Activated naive CD4-positive, alpha-beta T cell treated with anti-CD3 and anti-CD28 coated beads, Interleukin-2, amount 10 ng/mL, durations not matched to agents 7 days and 5 days (primary cell): ENCODE data around the gene CCT2.

Source experiments
- CTCF ChIA-PET: fragments of 350-600 bp; sonication (Branson Sonifier 250); formaldehyde crosslinking; loops from one replicate; lab custom pipeline; 2021; ENCODE audit warnings: antibody characterized with exemption; lab: Charles Lee
- DNase-seq: peaks from one replicate; pipeline ENCODE4 v3.0.0-alpha.2; 2020
- H3K27ac Mint-ChIP-seq: one replicate; pipeline ENCODE4 v1.8.0; 2021; ENCODE audit warnings: mild to moderate bottlenecking, moderate library complexity, mixed read lengths
- H3K27me3 Mint-ChIP-seq: one replicate; pipeline ENCODE4 v1.8.0; 2021; ENCODE audit warnings: mild to moderate bottlenecking, mixed read lengths
- H3K36me3 Mint-ChIP-seq: one replicate; pipeline ENCODE4 v1.8.0; 2021; ENCODE audit warnings: mixed read lengths
- H3K4me1 Mint-ChIP-seq: one replicate; pipeline ENCODE4 v1.8.0; 2021; ENCODE audit warnings: mixed read lengths
- H3K4me3 Mint-ChIP-seq: one replicate; pipeline ENCODE4 v1.8.0; 2021; ENCODE audit warnings: mild to moderate bottlenecking, moderate library complexity, mixed read lengths
- H3K9me3 Mint-ChIP-seq: one replicate; pipeline ENCODE4 v1.8.0; 2021; ENCODE audit warnings: mixed read lengths

The CCT2 gene

DNA sequence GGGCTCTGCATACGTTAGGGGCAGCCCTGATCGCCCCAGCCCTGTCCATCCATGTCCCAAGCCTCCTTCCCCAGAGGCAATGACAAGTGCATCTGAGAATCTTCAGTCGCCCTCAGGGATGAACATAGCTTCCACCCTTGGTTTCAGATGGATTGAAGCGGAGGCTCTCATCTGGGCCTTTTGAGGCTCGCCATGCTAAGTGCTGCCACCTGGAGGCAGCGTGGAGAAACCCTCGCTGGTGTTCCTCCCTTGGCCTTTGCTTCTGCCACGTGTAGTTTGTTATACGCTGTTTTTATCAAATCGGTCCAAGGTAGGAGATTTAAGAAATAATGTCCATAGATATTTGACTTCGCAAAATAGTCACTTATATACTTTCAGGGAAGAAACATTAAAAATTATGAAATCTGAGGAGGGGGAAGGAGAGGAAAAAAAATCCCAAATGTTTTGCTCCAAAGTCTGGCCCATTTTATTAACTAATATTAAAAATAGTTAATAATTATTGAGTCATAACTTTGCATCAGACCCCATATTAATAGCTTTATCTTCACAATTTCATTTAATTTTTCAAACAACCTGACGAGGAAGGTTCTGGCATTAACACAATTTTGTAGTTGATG, 54.2 kb downstream of the CCT2 start:
- Mint-ChIP-seq H3K27ac (no peak overlapping the region), H3K27me3 (peaks cover 3% of the 10 kb centered on the region), H3K36me3 (no peaks in the 10 kb centered on the region), H3K4me1 (no peaks in the 10 kb centered on the region), H3K9me3 (no peaks in the 10 kb centered on the region), H3K4me3 (no peak overlapping the region)
- DNase-seq: peak; percentile 70
- CTCF ChIA-PET: interaction anchor here (0.5 to 3.8 kb wide), 16 partner anchors 8 to 483 kb away, joined by 3 to 25 read pairs (median 3); no protein-coding TSS in a partner anchor

DNA sequence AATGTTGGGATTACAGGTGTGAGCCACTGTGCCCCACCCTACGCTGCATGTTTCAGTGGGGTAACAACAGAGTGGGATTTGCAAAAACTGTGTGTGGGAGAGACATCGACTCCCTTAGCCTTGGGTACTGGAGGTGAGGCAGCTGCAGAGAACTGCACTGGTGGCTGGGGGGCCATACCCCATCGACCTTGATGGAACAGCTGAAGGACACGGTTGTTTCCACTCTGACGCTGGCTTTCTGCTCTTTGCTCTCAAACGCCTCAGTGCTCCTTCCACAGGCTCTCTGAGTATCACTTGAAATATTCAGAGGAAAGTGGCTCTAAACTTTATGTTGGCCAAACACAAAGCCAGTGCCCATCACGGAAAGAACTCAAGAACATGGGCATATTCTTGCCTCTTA, 56.3 kb downstream of the CCT2 start:
- Mint-ChIP-seq H3K27me3 (peaks cover 3% of the 10 kb centered on the region), H3K27ac (no peak overlapping the region), H3K4me3 (no peak overlapping the region), H3K36me3 (no peaks in the 10 kb centered on the region), H3K9me3 (no peaks in the 10 kb centered on the region), H3K4me1 (no peaks in the 10 kb centered on the region)
- CTCF ChIA-PET: interaction anchor here (3.8 kb wide), 1 partner anchor 284 kb away, joined by 25 read pairs; no protein-coding TSS in a partner anchor
- DNase-seq: no peak

DNA sequence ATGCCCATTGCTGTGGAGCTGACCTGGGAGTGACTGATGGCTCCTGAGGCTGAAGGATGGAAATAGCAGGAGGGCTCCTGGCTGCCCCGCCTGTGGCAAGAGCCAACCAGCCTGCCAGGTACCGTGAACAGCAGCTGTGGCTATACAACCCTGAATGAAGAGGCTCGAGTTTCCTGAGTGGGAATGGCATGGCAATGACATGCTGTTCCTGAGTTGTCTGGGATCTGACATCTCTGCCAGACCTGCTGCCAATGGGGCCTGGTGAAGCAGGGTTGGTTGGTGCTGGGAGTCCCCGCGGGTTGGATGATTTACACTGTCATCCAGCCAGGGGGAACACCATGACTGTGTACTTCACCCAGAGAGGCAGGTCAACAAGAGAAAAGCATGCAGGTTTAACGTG, 57.3 kb downstream of the CCT2 start:
- no peak for DNase-seq
- CTCF ChIA-PET: no interaction called here
- peaks cover 3% of the 10 kb centered on the region for H3K27me3 Mint-ChIP-seq
- H3K36me3 Mint-ChIP-seq: no peaks in the 10 kb centered on the region
- H3K9me3 Mint-ChIP-seq: no peaks in the 10 kb centered on the region
- no peak overlapping the region for H3K27ac Mint-ChIP-seq
- H3K4me3 Mint-ChIP-seq: no peak overlapping the region
- no peaks in the 10 kb centered on the region for H3K4me1 Mint-ChIP-seq

DNA sequence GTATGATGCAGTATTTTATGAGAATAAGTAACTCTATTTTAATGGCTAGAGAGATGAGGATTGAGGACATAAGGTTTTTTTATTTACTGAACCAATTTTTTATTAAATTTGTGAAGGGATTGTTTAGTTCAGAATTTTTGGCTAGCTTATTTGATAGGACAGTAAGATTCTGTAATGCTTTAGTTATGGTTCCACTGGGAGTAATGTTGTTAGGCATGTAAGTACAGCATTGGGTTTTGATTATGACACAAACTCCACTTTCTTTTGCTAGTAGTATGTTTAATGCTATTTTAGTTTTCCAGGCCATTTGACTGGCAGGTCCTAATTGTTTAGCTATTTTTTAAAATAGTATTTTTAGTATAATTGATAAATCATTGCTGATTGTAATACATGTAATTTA, 59.3 kb downstream of the CCT2 start:
- Mint-ChIP-seq H3K27ac (no peak overlapping the region), H3K4me3 (no peak overlapping the region), H3K9me3 (no peaks in the 10 kb centered on the region), H3K27me3 (peaks cover 10% of the 10 kb centered on the region), H3K4me1 (no peaks in the 10 kb centered on the region), H3K36me3 (no peaks in the 10 kb centered on the region)
- CTCF ChIA-PET: no interaction called here
- no peak for DNase-seq

DNA sequence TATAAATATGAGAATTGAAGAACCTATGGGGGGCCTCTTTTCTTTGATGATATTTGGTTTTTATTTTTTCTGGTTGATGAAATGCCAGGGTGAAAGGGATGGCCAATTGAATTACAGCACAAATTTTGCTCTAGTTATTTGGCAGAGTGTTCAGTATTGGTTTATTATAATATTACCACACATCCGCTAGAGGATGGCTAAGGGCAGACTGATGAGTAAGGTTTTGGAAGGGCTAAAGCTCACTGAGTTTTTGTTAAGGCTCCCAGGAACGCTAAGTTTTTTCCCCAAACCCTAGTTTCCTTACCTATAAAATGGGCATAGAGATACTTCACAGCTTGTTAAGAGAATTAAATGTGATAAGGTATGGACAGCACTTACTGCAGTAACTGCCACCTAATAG, 59.8 kb downstream of the CCT2 start:
- CTCF ChIA-PET: no interaction called here
- Mint-ChIP-seq H3K36me3 (no peaks in the 10 kb centered on the region), H3K27ac (no peak overlapping the region), H3K27me3 (peaks cover 11% of the 10 kb centered on the region), H3K4me3 (no peak overlapping the region), H3K9me3 (no peaks in the 10 kb centered on the region), H3K4me1 (no peaks in the 10 kb centered on the region)
- DNase-seq: no peak

DNA sequence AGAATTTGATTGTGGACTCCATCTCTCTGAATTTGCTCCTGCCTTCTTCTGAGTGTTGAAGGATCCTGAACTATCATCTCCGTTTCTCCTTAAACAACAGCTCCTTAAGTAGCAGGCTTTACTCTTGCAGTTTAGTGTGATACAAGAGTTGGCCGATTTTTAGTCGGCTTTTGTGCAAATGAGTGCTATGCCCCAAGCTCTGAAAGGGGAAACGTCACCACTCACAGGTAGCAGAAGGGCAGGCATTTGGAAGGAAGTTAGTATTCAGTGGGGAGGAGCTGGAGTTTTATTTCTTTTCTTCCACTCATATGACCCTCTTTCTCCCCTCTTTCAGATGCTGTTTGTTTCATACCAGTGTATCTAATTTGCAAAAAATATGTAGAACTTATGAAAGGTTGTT, 61.9 kb downstream of the CCT2 start:
- Mint-ChIP-seq H3K27ac (no peak overlapping the region), H3K36me3 (no peaks in the 10 kb centered on the region), H3K4me1 (no peaks in the 10 kb centered on the region), H3K27me3 (peaks cover 16% of the 10 kb centered on the region), H3K4me3 (no peak overlapping the region), H3K9me3 (no peaks in the 10 kb centered on the region)
- no peak for DNase-seq
- CTCF ChIA-PET: no interaction called here

DNA sequence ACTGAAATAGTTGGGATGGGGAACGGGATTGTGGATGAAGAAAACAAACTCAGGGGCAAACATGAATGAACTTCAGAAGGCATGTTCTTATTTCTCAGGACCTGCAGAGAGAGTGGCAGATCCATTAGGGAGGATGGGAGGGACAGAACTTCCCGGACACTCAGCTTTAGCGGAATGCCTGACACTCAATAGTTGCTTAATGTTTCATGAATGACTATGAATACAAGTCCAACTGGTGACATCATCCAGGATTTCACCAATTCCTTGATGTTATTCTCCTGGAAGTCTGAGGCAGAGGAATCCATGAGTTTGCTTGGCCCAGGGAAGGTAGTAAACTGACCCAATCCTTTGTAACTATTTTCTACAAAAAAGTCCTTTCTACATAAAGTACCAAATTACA, 63.2 kb downstream of the CCT2 start:
- peaks cover 16% of the 10 kb centered on the region for H3K27me3 Mint-ChIP-seq
- no peaks in the 10 kb centered on the region for H3K4me1 Mint-ChIP-seq
- H3K27ac Mint-ChIP-seq: no peak overlapping the region
- CTCF ChIA-PET: interaction anchor here (1.2 kb wide), 1 partner anchor 9 kb away, joined by 4 read pairs; no protein-coding TSS in a partner anchor
- no peaks in the 10 kb centered on the region for H3K36me3 Mint-ChIP-seq
- H3K4me3 Mint-ChIP-seq: no peak overlapping the region
- H3K9me3 Mint-ChIP-seq: no peaks in the 10 kb centered on the region
- DNase-seq: no peak

DNA sequence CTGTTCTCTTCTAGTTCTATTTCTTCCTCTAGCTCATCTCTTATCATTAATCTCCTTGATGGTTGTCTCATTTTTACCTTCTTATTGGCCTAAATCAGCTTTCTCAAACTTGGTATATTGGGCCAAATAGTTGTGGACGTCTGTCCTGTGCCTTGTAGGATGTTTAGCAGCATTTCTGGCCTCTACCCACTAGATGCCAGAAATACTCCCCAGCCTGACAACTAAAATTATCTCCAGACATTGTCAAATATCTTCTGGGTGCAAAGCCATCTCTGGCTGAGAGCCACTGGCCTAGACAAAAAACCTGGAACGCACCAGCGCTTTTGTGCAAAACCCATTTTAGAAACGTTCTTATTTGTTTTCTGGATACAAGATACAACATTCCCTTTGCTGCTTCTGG, 64.3 kb downstream of the CCT2 start:
- CTCF ChIA-PET: interaction anchor here (1.2 kb wide), 1 partner anchor 10 kb away, joined by 4 read pairs; no protein-coding TSS in a partner anchor
- no peaks in the 10 kb centered on the region for H3K9me3 Mint-ChIP-seq
- H3K36me3 Mint-ChIP-seq: no peaks in the 10 kb centered on the region
- H3K4me3 Mint-ChIP-seq: no peak overlapping the region
- DNase-seq: no peak
- H3K27ac Mint-ChIP-seq: no peak overlapping the region
- H3K4me1 Mint-ChIP-seq: no peaks in the 10 kb centered on the region
- H3K27me3 Mint-ChIP-seq: peaks cover 16% of the 10 kb centered on the region
